HG03571 (cell line): ENCODE results near the gene SPSB1.

Source experiments
- ATAC-seq: cut with Tn5 transposase; IDR thresholded peaks from one replicate; pipeline ENCODE4 v1.9.1; 2021; ENCODE audit not compliant: unreplicated experiment

The SPSB1 gene

GRCh38 chr1:9317591-9318417, 25.1 kb downstream of the SPSB1 start:
- ATAC-seq: no peak

GRCh38 chr1:9319208-9319788, 26.6 kb downstream of the SPSB1 start:
- ATAC-seq: no peak

GRCh38 chr1:9319789-9320519, 27.3 kb downstream of the SPSB1 start:
- ATAC-seq: no peak

- ATAC-seq: no peak
Measured at GRCh38 chr1:9320520-9321479, 28.1 kb downstream of the SPSB1 start.

GRCh38 chr1:9321480-9321849, 28.8 kb downstream of the SPSB1 start:
- no peak for ATAC-seq

GRCh38 chr1:9321986-9322660, 29.4 kb downstream of the SPSB1 start:
- no peak for ATAC-seq

- ATAC-seq: no peak
Measured at GRCh38 chr1:9322661-9323244, 30.1 kb downstream of the SPSB1 start.

- ATAC-seq: no peak
Measured at GRCh38 chr1:9324246-9325096, 31.8 kb downstream of the SPSB1 start.

GRCh38 chr1:9326596-9326995, 33.9 kb downstream of the SPSB1 start:
- no peak for ATAC-seq

GRCh38 chr1:9328201-9328600, 35.5 kb downstream of the SPSB1 start:
- no peak for ATAC-seq

GRCh38 chr1:9328715-9329114, 36.0 kb downstream of the SPSB1 start:
- ATAC-seq: no peak

- ATAC-seq: no peak
Measured at GRCh38 chr1:9331016-9331415, 38.3 kb downstream of the SPSB1 start.

GRCh38 chr1:9331558-9332346, 39.1 kb downstream of the SPSB1 start:
- ATAC-seq: no peak

GRCh38 chr1:9332513-9333143, 39.9 kb downstream of the SPSB1 start:
- no peak for ATAC-seq

- ATAC-seq: no peak
Measured at GRCh38 chr1:9338397-9339246, 45.9 kb downstream of the SPSB1 start.

GRCh38 chr1:9340172-9340854, 47.6 kb downstream of the SPSB1 start:
- ATAC-seq: no peak
